ENCODE data around the gene FHAD1. TPM values are rescaled to one million over a fixed set of nuclear protein-coding genes. Genes with fewer than 3 reads are reported as not detected.
"Not testable (repeated sequence)": the region's sequence is repeated elsewhere in the genome, so short reads cannot be mapped to it uniquely, and the experiment has no call there.

FHAD1 gene
- total RNA-seq, 1 experiment from 2014 or later, result 0.45 TPM

DNA sequence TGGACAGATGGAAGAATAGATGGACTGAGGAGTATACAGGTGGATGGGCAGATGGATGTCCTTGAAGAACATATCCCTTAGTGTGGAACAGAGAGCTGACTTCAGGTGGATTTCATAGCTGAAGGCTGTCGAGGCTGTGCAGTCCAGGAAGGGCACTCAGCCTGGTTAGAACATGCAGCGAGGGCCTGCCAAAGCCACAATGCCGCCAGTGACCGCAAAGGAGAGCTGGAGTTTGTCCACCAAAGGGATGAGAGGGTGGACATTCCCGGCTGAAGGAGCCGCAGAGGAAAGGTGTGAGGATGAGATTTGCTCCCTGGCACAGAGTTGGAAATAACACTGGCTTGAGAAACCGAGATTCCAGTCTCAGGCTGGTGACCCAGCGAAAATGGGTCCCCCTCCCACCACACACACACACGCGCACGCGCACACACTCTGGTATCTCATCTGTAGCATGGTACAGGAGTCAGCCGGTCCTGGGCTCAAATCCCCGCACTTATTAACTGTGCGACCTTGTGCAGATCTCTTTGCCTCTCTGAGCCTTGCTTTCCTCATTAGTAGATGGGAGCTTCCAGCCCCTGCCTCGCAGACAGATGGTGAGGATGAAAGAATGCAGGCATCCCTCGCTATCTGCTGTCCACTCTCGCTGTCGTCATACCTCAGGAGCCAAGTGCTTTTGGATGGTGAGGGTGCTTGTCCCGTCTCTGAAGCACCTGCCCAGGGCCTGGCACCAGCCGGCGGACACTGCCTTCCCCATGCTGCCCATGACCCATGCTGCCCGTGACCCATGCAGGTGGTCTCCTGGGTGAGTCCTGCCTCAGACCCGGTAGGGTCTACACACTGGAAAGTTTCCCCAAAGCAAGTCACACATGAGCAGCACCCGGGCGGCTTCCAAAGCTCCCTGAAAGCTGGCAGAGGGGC is 135.8 kb downstream of the FHAD1 start:
- no peak overlapping the region for H3K27ac ChIP-seq (ENCODE audit: low read length)
- no peaks in the 10 kb centered on the region for H3K79me2 ChIP-seq (ENCODE audit: low read length)
- H3K9me2 ChIP-seq (replicated peaks; ENCODE audit: insufficient read depth, low read length), result no peaks in the 10 kb centered on the region
- DNase-seq, result no peak
- no peak overlapping the region for H3K4me2 ChIP-seq (ENCODE audit: low read depth, low read length, poor library complexity, severe bottlenecking)
- no peaks in the 10 kb centered on the region for H3K27me3 ChIP-seq (ENCODE audit: low read length)
- no peaks in the 10 kb centered on the region for H3K9me3 ChIP-seq (ENCODE audit: low read length)
- H3K4me1 ChIP-seq (ENCODE audit: low read length), result peaks cover 5% of the 10 kb centered on the region
- no peak overlapping the region for H3K9ac ChIP-seq (ENCODE audit: low read length)
- H4K20me1 ChIP-seq (ENCODE audit: insufficient read depth, low read depth, low read length), result no peaks in the 10 kb centered on the region
- H2AFZ ChIP-seq (ENCODE audit: low read length), result no peak overlapping the region
- no peaks in the 10 kb centered on the region for H3K36me3 ChIP-seq (ENCODE audit: insufficient read depth, low read length)
- H3K4me3 ChIP-seq (ENCODE audit: low read length), result no peak overlapping the region

DNA sequence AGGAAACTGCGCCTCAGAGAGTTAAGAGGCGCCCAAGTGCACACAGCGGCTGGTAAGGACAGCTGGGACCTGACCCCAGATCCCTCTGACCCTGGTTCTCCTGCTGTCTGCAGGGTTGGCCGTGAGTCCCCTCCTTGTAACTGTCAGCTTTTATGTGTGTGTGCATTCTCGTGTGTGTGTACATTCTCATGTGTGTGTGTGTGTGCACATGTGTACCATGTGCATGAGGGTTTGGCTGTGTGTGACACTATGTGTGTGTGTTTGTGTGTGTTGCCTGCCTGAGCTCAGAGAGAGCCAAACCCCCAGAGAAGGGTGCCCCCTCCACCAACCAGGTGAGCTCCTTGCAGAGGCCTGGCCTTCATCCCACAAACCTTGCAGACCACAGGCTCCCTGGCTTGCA is 136.8 kb downstream of the FHAD1 start:
- H3K4me1 ChIP-seq (ENCODE audit: low read length), result peaks cover 5% of the 10 kb centered on the region
- H3K9ac ChIP-seq (ENCODE audit: low read length), result no peak overlapping the region
- H3K9me2 ChIP-seq (replicated peaks; ENCODE audit: insufficient read depth, low read length), result no peaks in the 10 kb centered on the region
- no peaks in the 10 kb centered on the region for H3K9me3 ChIP-seq (ENCODE audit: low read length)
- H3K79me2 ChIP-seq (ENCODE audit: low read length), result no peaks in the 10 kb centered on the region
- no peak overlapping the region for H3K4me3 ChIP-seq (ENCODE audit: low read length)
- no peak overlapping the region for H2AFZ ChIP-seq (ENCODE audit: low read length)
- no peak overlapping the region for H3K4me2 ChIP-seq (ENCODE audit: low read depth, low read length, poor library complexity, severe bottlenecking)
- H3K36me3 ChIP-seq (ENCODE audit: insufficient read depth, low read length), result no peaks in the 10 kb centered on the region
- DNase-seq, result no peak
- no peaks in the 10 kb centered on the region for H3K27me3 ChIP-seq (ENCODE audit: low read length)
- no peaks in the 10 kb centered on the region for H4K20me1 ChIP-seq (ENCODE audit: insufficient read depth, low read depth, low read length)
- no peak overlapping the region for H3K27ac ChIP-seq (ENCODE audit: low read length)

DNA sequence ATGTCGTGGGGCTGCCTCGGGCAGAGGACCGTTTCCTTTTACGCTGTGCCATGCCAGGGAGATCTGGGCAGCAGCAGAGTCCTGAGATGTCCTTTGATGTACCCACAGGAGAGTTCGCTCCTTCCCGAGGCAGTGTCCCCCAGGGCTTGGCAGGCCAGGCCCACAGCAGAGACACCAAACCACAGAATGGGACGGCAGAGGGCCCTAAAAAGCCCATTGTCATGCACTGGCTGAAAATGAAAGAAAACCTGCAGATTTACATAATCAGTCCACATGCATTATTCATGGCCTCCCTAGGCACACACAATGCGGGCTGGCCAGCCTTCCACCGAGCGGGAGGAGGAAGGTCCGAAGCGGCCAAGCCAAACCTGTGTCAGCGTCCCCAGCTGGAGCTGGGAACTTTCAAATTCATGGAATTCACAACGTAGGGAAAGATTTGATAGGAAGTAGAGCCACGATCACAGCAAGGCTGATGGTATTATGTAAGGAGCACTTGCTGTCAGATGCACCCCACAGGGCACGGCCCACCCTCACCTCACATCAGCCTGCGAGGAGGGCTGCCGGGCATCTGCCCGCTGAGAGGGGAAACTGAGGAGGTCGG is 137.4 kb downstream of the FHAD1 start:
- Histone ChIP-seq H3K4me2 (ENCODE audit: low read depth, low read length, poor library complexity, severe bottlenecking) (peak overlapping the region; percentile 50), H3K9me2 (replicated peaks; ENCODE audit: insufficient read depth, low read length) (no peaks in the 10 kb centered on the region), H2AFZ (ENCODE audit: low read length) (peak overlapping the region; percentile 9; the same call in 1 of the 2 replicates), H4K20me1 (ENCODE audit: insufficient read depth, low read depth, low read length) (no peaks in the 10 kb centered on the region), H3K9me3 (ENCODE audit: low read length) (no peaks in the 10 kb centered on the region), H3K9ac (ENCODE audit: low read length) (no peak overlapping the region; the same call in 1 of the 2 replicates), H3K4me1 (ENCODE audit: low read length) (peaks cover 5% of the 10 kb centered on the region), H3K79me2 (ENCODE audit: low read length) (no peaks in the 10 kb centered on the region), H3K27ac (ENCODE audit: low read length) (no peak overlapping the region), H3K27me3 (ENCODE audit: low read length) (no peaks in the 10 kb centered on the region), H3K36me3 (ENCODE audit: insufficient read depth, low read length) (no peaks in the 10 kb centered on the region), H3K4me3 (ENCODE audit: low read length) (no peak overlapping the region)
- no peak for DNase-seq

DNA sequence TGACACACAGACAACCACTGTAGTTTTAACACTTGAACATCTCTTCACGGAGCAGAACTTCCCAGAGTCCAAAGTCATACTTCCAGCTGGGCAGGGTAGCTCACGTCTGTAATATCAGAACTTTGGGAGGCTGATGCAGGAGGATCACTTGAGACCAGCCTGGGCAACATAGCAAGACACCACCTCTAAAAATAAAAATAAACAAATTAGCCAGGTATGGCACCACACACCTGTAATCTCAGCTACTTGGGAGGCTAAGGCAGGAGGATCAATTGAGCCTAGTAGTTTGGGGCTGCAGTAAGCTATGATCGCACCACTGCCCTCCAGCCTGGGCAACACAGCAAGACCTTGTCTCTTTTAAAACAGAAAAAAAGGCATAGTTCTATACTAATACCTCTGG is 138.4 kb downstream of the FHAD1 start:
- no peaks in the 10 kb centered on the region for H3K9me2 ChIP-seq (replicated peaks; ENCODE audit: insufficient read depth, low read length)
- H4K20me1 ChIP-seq (ENCODE audit: insufficient read depth, low read depth, low read length), result no peaks in the 10 kb centered on the region
- no peak overlapping the region for H3K9ac ChIP-seq (ENCODE audit: low read length)
- H3K4me3 ChIP-seq (ENCODE audit: low read length), result no peak overlapping the region
- no peak overlapping the region for H2AFZ ChIP-seq (ENCODE audit: low read length)
- H3K4me1 ChIP-seq (ENCODE audit: low read length), result peaks cover 5% of the 10 kb centered on the region
- H3K79me2 ChIP-seq (ENCODE audit: low read length), result no peaks in the 10 kb centered on the region
- no peaks in the 10 kb centered on the region for H3K9me3 ChIP-seq (ENCODE audit: low read length)
- H3K4me2 ChIP-seq (ENCODE audit: low read depth, low read length, poor library complexity, severe bottlenecking), result no peak overlapping the region
- H3K36me3 ChIP-seq (ENCODE audit: insufficient read depth, low read length), result no peaks in the 10 kb centered on the region
- no peak overlapping the region for H3K27ac ChIP-seq (ENCODE audit: low read length)
- no peak for DNase-seq
- no peaks in the 10 kb centered on the region for H3K27me3 ChIP-seq (ENCODE audit: low read length)

DNA sequence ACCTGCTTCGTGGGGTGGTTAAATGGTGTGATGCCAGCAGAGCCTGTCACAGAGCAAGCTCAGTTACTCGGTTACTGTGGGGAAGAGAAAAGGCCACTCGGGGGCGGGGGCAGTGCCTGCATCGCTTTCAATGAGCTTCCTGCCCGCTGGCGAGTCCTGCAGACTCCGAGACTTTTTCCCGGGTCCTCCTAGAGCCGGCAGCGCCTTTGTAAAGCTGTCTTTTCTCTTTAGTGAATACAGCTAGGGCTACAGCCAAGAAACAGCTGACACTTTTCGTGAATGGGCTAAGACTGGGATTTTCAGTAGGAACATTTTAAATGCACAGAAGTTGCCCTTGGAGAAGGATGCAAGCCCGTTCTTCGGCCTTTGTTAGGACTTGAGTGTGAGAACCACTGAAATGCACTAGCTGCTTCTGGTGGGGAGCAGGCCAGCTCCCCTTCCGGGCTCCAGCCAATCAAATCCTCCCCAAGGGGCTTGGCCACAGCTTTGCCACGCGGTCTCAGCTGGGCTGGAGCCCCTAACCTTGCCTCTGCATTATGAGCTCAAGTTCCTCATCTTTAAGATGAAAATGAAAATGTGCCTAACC is 139.2 kb downstream of the FHAD1 start:
- Histone ChIP-seq H3K27me3 (ENCODE audit: low read length) (no peaks in the 10 kb centered on the region), H4K20me1 (ENCODE audit: insufficient read depth, low read depth, low read length) (no peaks in the 10 kb centered on the region), H3K9me3 (ENCODE audit: low read length) (no peaks in the 10 kb centered on the region), H3K4me3 (ENCODE audit: low read length) (no peak overlapping the region), H3K36me3 (ENCODE audit: insufficient read depth, low read length) (no peaks in the 10 kb centered on the region), H3K9ac (ENCODE audit: low read length) (no peak overlapping the region), H2AFZ (ENCODE audit: low read length) (no peak overlapping the region), H3K4me1 (ENCODE audit: low read length) (peaks cover 5% of the 10 kb centered on the region), H3K4me2 (ENCODE audit: low read depth, low read length, poor library complexity, severe bottlenecking) (no peak overlapping the region), H3K9me2 (replicated peaks; ENCODE audit: insufficient read depth, low read length) (no peaks in the 10 kb centered on the region), H3K27ac (ENCODE audit: low read length) (no peak overlapping the region), H3K79me2 (ENCODE audit: low read length) (no peaks in the 10 kb centered on the region)
- no peak for DNase-seq

DNA sequence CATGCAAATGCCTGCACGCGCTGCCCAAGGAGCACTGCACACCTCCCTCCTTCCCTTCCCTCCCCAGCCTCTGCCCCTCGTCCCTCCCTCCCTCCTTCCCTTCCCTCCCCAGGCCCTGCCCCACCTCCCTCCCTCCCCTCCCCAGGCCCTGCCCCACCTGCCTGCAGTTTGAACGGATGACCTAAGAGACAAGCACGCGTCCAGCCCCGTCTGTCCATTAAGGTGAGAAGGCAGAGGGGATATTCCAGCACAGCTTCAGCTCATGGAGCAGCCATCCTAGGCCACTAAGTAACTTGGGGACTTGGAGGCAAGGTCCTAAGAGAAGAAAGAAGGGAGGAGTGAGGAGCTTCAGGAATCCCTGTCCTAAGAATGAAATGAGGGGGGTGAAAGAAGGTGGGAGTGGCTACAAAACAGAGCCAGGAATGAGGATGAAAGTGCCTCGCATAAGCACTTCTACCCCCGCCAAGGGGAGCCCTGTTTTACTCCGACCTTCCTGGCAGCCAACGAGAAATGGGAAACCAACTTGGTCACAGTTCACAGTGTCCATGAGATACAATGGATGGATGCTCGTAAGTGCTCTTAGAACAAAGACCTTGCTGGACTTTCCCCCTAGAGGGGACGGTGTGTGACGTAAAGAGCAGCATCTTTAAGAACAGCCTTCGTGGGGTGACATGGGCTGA is 141.3 kb downstream of the FHAD1 start:
- no peaks in the 10 kb centered on the region for H4K20me1 ChIP-seq (ENCODE audit: insufficient read depth, low read depth, low read length)
- H3K9me3 ChIP-seq (ENCODE audit: low read length), result no peaks in the 10 kb centered on the region
- H3K9ac ChIP-seq (ENCODE audit: low read length), result no peak overlapping the region
- no peak overlapping the region for H3K27ac ChIP-seq (ENCODE audit: low read length)
- no peak overlapping the region for H3K4me2 ChIP-seq (ENCODE audit: low read depth, low read length, poor library complexity, severe bottlenecking)
- H3K9me2 ChIP-seq (replicated peaks; ENCODE audit: insufficient read depth, low read length), result no peaks in the 10 kb centered on the region
- no peaks in the 10 kb centered on the region for H3K36me3 ChIP-seq (ENCODE audit: insufficient read depth, low read length)
- H3K27me3 ChIP-seq (ENCODE audit: low read length), result no peaks in the 10 kb centered on the region
- no peaks in the 10 kb centered on the region for H3K79me2 ChIP-seq (ENCODE audit: low read length)
- no peak for DNase-seq
- no peak overlapping the region for H3K4me3 ChIP-seq (ENCODE audit: low read length)
- H2AFZ ChIP-seq (ENCODE audit: low read length), result no peak overlapping the region
- peaks cover 5% of the 10 kb centered on the region for H3K4me1 ChIP-seq (ENCODE audit: low read length)

DNA sequence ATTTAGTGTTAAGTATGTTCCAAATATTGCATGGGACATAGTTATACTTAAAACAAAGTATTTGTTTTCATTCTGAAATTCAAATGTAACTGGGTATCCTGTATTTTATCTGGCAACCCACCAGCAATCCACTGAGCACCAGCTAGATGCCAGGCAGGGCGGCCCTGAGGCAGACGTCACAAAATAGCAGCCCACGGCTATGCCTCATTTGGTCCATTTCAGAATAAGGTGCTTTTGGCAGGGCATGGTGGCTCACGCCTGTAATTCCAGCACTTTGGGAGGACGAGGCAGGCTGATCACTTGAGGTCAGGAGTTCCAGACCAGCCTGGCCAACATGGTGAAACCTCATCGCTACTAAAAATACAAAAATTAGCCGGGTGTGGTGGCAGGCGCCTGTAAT is 142.8 kb downstream of the FHAD1 start:
- DNase-seq; H3K9me3 ChIP-seq (ENCODE audit: low read length); H2AFZ ChIP-seq (ENCODE audit: low read length); H3K27me3 ChIP-seq (ENCODE audit: low read length); H3K9ac ChIP-seq (ENCODE audit: low read length); H3K4me2 ChIP-seq (ENCODE audit: low read depth, low read length, poor library complexity, severe bottlenecking); H3K36me3 ChIP-seq (ENCODE audit: insufficient read depth, low read length); H3K4me3 ChIP-seq (ENCODE audit: low read length); H3K4me1 ChIP-seq (ENCODE audit: low read length); H3K79me2 ChIP-seq (ENCODE audit: low read length); H3K9me2 ChIP-seq (replicated peaks; ENCODE audit: insufficient read depth, low read length); H3K27ac ChIP-seq (ENCODE audit: low read length); H4K20me1 ChIP-seq (ENCODE audit: insufficient read depth, low read depth, low read length): not testable (repeated sequence)

DNA sequence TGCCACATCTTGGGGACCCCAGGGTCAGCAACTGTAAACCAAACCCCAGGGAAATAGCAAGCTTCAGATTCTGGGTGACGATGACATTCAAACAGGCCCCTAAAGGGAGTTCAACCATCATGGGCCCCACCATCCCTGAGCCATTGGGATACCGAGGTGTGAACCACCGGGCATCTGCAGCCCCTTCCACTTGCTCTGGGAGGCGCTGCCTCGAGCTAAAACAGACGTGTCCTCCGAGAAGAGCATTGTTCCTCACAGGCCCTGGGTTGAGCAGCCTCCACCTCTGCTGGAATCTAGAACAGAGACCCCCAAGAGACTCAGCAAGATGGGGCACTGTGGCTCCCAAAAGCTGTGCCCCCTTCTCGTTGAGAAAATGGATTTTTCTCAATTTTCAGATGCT is 143.6 kb downstream of the FHAD1 start:
- Histone ChIP-seq H3K36me3 (ENCODE audit: insufficient read depth, low read length) (no peaks in the 10 kb centered on the region), H2AFZ (ENCODE audit: low read length) (no peak overlapping the region), H3K79me2 (ENCODE audit: low read length) (no peaks in the 10 kb centered on the region), H3K4me1 (ENCODE audit: low read length) (no peaks in the 10 kb centered on the region), H3K9me2 (replicated peaks; ENCODE audit: insufficient read depth, low read length) (no peaks in the 10 kb centered on the region), H3K27ac (ENCODE audit: low read length) (no peak overlapping the region), H3K4me3 (ENCODE audit: low read length) (no peak overlapping the region), H3K4me2 (ENCODE audit: low read depth, low read length, poor library complexity, severe bottlenecking) (no peak overlapping the region), H3K27me3 (ENCODE audit: low read length) (no peaks in the 10 kb centered on the region), H3K9me3 (ENCODE audit: low read length) (no peaks in the 10 kb centered on the region), H4K20me1 (ENCODE audit: insufficient read depth, low read depth, low read length) (no peaks in the 10 kb centered on the region), H3K9ac (ENCODE audit: low read length) (no peak overlapping the region)
- DNase-seq, result peak; percentile 45
